ENCODE data around the gene ABCG2. TPM values are rescaled to one million over a fixed set of nuclear protein-coding genes. Genes with fewer than 3 reads are reported as not detected.
"Not testable (repeated sequence)": the region's sequence is repeated elsewhere in the genome, so short reads cannot be mapped to it uniquely, and the experiment has no call there.

Gene ABCG2
- total RNA-seq, 1 donor from 2014 or later: 6.9 TPM

GRCh38 chr4:88163336-88163735 lies 4.9 kb upstream of the ABCG2 start:
- no peak for DNase-seq

- DNase-seq: no peak
Measured at GRCh38 chr4:88162626-88163025, 4.2 kb upstream of the ABCG2 start.

- no peak for DNase-seq
Measured at GRCh38 chr4:88159229-88159725, 838 bp upstream of the ABCG2 start.

GRCh38 chr4:88158038-88158488 lies 376 bp downstream of the ABCG2 start:
- no peak for DNase-seq

GRCh38 chr4:88152331-88152730 lies 6.1 kb downstream of the ABCG2 start:
- not testable (repeated sequence) for DNase-seq

- DNase-seq: no peak
Measured at GRCh38 chr4:88148560-88148959, 9.9 kb downstream of the ABCG2 start.

- DNase-seq: no peak
Measured at GRCh38 chr4:88147799-88148217, 10.6 kb downstream of the ABCG2 start.

- no peak for DNase-seq
Measured at GRCh38 chr4:88146891-88147290, 11.5 kb downstream of the ABCG2 start.

GRCh38 chr4:88144866-88145300 lies 13.6 kb downstream of the ABCG2 start:
- no peak for DNase-seq

GRCh38 chr4:88144048-88144447 lies 14.4 kb downstream of the ABCG2 start:
- DNase-seq: no peak

GRCh38 chr4:88143504-88143903 lies 14.9 kb downstream of the ABCG2 start:
- DNase-seq: no peak

GRCh38 chr4:88138561-88138960 lies 19.9 kb downstream of the ABCG2 start:
- DNase-seq: no peak

- no peak for DNase-seq
Measured at GRCh38 chr4:88137112-88137511, 21.3 kb downstream of the ABCG2 start.

GRCh38 chr4:88136249-88136648 lies 22.2 kb downstream of the ABCG2 start:
- no peak for DNase-seq

GRCh38 chr4:88135356-88135663 lies 23.1 kb downstream of the ABCG2 start:
- DNase-seq: no peak

GRCh38 chr4:88134536-88135355 lies 23.7 kb downstream of the ABCG2 start:
- DNase-seq: no peak

GRCh38 chr4:88134111-88134510 lies 24.3 kb downstream of the ABCG2 start:
- no peak for DNase-seq

GRCh38 chr4:88130544-88131305 lies 27.7 kb downstream of the ABCG2 start:
- no peak for DNase-seq

- DNase-seq: no peak
Measured at GRCh38 chr4:88130003-88130402, 28.4 kb downstream of the ABCG2 start.

- DNase-seq: not testable (repeated sequence)
Measured at GRCh38 chr4:88122260-88122659, 36.2 kb downstream of the ABCG2 start.

GRCh38 chr4:88119943-88120342 lies 38.5 kb downstream of the ABCG2 start:
- DNase-seq: no peak

- no peak for DNase-seq
Measured at GRCh38 chr4:88115587-88115986, 42.9 kb downstream of the ABCG2 start.

GRCh38 chr4:88112856-88113255 lies 45.6 kb downstream of the ABCG2 start:
- DNase-seq: no peak
